ENCODE measurements around the gene DNAJB11.
"Not testable (repeated sequence)": the region's sequence is repeated elsewhere in the genome, so short reads cannot be mapped to it uniquely, and the experiment has no call there.

Gene DNAJB11

GRCh38 chr3:186627852-186628414 lies 57.4 kb downstream of the DNAJB11 start:
- TF ChIP-seq, protein P1, sequence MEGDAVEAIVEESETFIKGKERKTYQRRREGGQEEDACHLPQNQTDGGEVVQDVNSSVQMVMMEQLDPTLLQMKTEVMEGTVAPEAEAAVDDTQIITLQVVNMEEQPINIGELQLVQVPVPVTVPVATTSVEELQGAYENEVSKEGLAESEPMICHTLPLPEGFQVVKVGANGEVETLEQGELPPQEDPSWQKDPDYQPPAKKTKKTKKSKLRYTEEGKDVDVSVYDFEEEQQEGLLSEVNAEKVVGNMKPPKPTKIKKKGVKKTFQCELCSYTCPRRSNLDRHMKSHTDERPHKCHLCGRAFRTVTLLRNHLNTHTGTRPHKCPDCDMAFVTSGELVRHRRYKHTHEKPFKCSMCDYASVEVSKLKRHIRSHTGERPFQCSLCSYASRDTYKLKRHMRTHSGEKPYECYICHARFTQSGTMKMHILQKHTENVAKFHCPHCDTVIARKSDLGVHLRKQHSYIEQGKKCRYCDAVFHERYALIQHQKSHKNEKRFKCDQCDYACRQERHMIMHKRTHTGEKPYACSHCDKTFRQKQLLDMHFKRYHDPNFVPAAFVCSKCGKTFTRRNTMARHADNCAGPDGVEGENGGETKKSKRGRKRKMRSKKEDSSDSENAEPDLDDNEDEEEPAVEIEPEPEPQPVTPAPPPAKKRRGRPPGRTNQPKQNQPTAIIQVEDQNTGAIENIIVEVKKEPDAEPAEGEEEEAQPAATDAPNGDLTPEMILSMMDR (IDR thresholded peaks at IDR 0.05): no peak
- DNase-seq (ENCODE audit: low spot score): no peak
- no peak overlapping the region for H3K4me3 ChIP-seq
- H3K27ac ChIP-seq: no peak overlapping the region

DNA sequence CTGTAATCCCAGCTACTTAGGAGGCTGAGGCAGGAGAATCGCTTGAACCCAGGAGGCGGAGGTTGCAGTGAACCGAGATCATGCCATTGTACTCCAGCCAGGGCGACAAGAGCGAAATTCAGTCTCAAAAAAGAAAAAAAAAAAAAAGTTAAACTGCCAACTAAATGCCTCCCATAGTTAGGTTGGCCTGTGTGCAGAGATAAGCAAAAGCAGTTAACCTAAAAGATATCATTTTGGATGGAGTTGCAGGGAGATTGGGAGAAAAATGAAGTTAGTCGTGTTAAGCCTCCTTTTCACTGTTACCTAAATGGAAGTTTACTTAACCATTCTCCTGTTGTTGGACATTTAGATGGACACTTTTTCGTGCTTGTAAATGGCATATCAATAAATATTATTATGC lies 58.2 kb downstream of the DNAJB11 start:
- no peak for DNase-seq (ENCODE audit: low spot score)
- Histone ChIP-seq H3K4me3 (no peak overlapping the region), H3K27ac (no peak overlapping the region)
- TF ChIP-seq, protein P1 (IDR thresholded peaks at IDR 0.05): no peak

DNA sequence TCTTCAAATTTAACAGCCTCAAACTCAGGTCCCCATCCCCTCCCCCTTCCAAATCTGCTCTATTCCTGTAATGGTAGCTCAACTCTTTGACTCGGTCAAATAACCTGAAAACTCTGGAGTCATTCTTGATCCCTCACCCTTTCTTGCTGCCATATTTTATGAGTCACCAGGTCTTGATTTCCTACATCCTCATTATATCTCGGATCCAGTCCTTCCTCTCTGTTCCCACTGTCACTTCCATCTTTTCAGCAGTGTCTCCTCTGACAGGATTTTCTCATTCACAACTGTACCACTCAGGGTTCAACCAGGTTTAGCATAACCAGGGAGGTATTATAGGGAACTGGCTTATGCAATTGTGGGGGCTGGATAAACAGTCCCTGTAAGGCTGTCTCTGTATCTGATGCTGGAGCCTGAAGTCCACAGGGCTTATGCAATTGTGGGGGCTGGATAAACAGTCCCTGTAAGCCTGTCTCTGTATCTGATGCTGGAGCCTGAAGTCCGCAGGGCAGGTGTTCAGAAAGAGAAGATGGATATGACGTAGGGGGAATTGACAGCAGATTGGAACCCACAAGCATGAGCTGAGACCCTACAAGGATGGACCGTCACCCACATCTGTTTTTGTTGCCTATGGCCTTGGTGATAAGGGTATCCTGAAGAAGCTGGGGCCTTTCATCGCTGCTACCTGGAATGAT lies 60.6 kb downstream of the DNAJB11 start:
- TF ChIP-seq, protein P1 (IDR thresholded peaks at IDR 0.05): no peak
- Histone ChIP-seq H3K4me3 (no peak overlapping the region), H3K27ac (no peak overlapping the region)
- DNase-seq (ENCODE audit: low spot score): no peak

DNA sequence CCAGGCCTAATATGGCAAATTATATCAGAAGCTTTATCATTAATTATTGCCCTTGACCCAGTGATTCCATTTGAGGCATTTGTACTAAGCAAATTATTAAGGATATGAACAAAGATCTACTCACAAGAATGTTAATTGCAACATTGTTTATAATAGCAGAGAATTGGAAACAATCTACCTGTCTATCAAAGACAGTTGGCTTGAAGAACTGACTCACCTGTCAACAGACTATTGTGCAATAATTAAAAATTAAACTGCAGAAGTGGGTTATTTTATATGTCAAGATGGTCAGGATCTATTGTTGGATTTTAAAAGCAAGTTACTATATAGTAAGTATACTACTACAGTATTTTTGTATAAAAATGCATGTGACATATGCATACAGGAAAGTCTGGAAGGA lies 63.0 kb downstream of the DNAJB11 start:
- TF ChIP-seq, protein P1 (IDR thresholded peaks at IDR 0.05): no peak
- DNase-seq (ENCODE audit: low spot score): no peak
- Histone ChIP-seq H3K4me3 (no peak overlapping the region), H3K27ac (no peak overlapping the region)

DNA sequence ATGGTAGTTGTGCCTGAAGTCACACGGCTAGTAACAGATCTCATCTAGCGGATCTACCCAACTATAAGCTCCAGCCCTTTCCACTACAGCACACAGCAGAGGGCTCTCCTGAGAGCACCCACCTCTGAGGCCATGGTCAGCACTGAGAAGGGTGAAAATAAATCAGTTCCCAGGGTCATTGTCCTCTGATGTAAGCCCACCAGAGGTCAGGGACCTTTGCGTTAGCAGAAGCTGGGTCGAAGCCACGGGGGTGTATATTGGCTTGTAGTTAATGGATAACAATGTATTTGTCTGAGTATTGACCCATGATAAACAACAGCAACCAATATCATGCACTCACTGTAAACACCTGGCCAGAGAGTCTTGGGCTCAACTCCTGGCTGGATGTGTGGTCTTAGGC lies 63.7 kb downstream of the DNAJB11 start:
- not testable (repeated sequence) for H3K27ac ChIP-seq; H3K4me3 ChIP-seq; DNase-seq (ENCODE audit: low spot score)
